Breast epithelium (tissue), 4 donors: ENCODE measurements around the gene SRSF2. TPM values are rescaled to one million over a fixed set of nuclear protein-coding genes. Genes with fewer than 3 reads are reported as not detected.
A peak's percentile ranks its signal among the peaks of the same experiment; 100 is the strongest.

Experiments
- DNase-seq, 2 donors: peaks; one replicate each; pipeline ENCODE4 v3.0.0-alpha.2; 2019; ENCODE audit warnings: low spot score in 2 of 2
- H3K27ac ChIP-seq, 2 donors: fragments of 200-600 bp; sonication (generic) in 1 of 2; one replicate each; pipeline ENCODE4 v1.5.1; 2016 to 2019; ENCODE audit warnings: mild to moderate bottlenecking in 1 of 2
- H3K27me3 ChIP-seq, 2 donors: fragments of 200-600 bp; sonication (generic) in 1 of 2; one replicate each; pipeline versions ENCODE4 v1.5.1 to v1.6.0; 2017 to 2019; ENCODE audit warnings: control low read depth in 1 of 2, mild to moderate bottlenecking in 1 of 2
- H3K36me3 ChIP-seq: fragments of 200-600 bp; one replicate; pipeline ENCODE4 v1.5.1; 2019
- H3K4me1 ChIP-seq, 2 donors: fragments of 200-600 bp; sonication (generic); one replicate each; pipeline ENCODE4 v1.5.1; 2016 to 2019; ENCODE audit warnings: control low read depth in 1 of 2
- H3K4me3 ChIP-seq, 3 donors: fragments of 200-600 bp; sonication (generic); 1 replicate in 2 of 3; 2 replicates in 1 of 3; pipeline ENCODE4 v1.5.1; 2016 to 2019; ENCODE audit warnings: mild to moderate bottlenecking in 3 of 3, moderate library complexity in 2 of 3
- H3K9me3 ChIP-seq, 2 donors: fragments of 200-600 bp; sonication (generic) in 1 of 2; one replicate each; pipeline ENCODE4 v1.5.1; 2016 to 2019; ENCODE audit warnings: control low read depth in 1 of 2
- CTCF ChIP-seq, 3 donors: fragments of 450-650 bp; IDR thresholded peaks; one replicate each; pipeline ENCODE4 v1.5.1; 2016 to 2017; ENCODE audit warnings: antibody characterized with exemption in 3 of 3, mild to moderate bottlenecking in 3 of 3, moderate library complexity in 3 of 3
- POLR2A ChIP-seq: fragments of 450-650 bp; IDR thresholded peaks from one replicate; pipeline ENCODE4 v1.6.1; 2016; ENCODE audit warnings: antibody characterized with exemption, mild to moderate bottlenecking, moderate library complexity
- POLR2AphosphoS5 ChIP-seq, 3 donors: sonication (generic); formaldehyde crosslinking; IDR thresholded peaks; one replicate each; pipeline ENCODE4 v1.6.1; 2017; ENCODE audit warnings: antibody characterized with exemption in 3 of 3
- intact Hi-C: fragments of 100-400 bp; cut with DNase I; formaldehyde crosslinking; loops from one replicate; pipeline ENCODE4 v1.15.1; 2023; ENCODE audit warnings: low total_unique reads
- total RNA-seq, 3 donors: library from RNA; depleted of rRNA; stranded (reverse); fragments of >200 nt; gene quantifications; one replicate each; pipeline ENCODE4 v1.1.0, GENCODE V29; 2016

Gene SRSF2
- total RNA-seq, 3 donors from 2014 or later = 143 to 247 (median 244) TPM

GRCh38 chr17:76718516-76718915, 18.6 kb downstream of the SRSF2 start:
- TF ChIP-seq POLR2AphosphoS5 (IDR thresholded peaks at IDR 0.05) (no peak), POLR2A (no peak), CTCF (IDR thresholded peaks at IDR 0.05) (no peak)
- H3K4me3 ChIP-seq = no peak overlapping the region
- H3K27me3 ChIP-seq = no peaks in the 10 kb centered on the region
- no peaks in the 10 kb centered on the region for H3K4me1 ChIP-seq
- no peak for DNase-seq
- H3K27ac ChIP-seq = no peak overlapping the region
- H3K9me3 ChIP-seq = no peaks in the 10 kb centered on the region
- intact Hi-C loops = no loop called here
- H3K36me3 ChIP-seq = peaks cover 13% of the 10 kb centered on the region

- no peaks in the 10 kb centered on the region for H3K4me1 ChIP-seq
- H3K27ac ChIP-seq = peak overlapping the region; percentile 67 to 73
- TF ChIP-seq POLR2AphosphoS5 (IDR thresholded peaks at IDR 0.05) = no peak
- TF ChIP-seq POLR2A = no peak
- TF ChIP-seq CTCF (IDR thresholded peaks at IDR 0.05) = no peak
- no peak for DNase-seq
- H3K4me3 ChIP-seq = no peak overlapping the region
- no peaks in the 10 kb centered on the region for H3K27me3 ChIP-seq
- H3K9me3 ChIP-seq = no peaks in the 10 kb centered on the region
- intact Hi-C loops = no loop called here
- H3K36me3 ChIP-seq = peaks cover 13% of the 10 kb centered on the region
Measured at GRCh38 chr17:76716839-76717215, 20.3 kb downstream of the SRSF2 start.

GRCh38 chr17:76716146-76716838, 20.8 kb downstream of the SRSF2 start:
- H3K9me3 ChIP-seq = no peaks in the 10 kb centered on the region
- no peak overlapping the region for H3K4me3 ChIP-seq
- no peak for TF ChIP-seq CTCF (IDR thresholded peaks at IDR 0.05)
- TF ChIP-seq POLR2AphosphoS5 (IDR thresholded peaks at IDR 0.05) = peak in 1 of 3 donors; percentile 61
- DNase-seq = peak in 1 of 2 donors; percentile 70
- H3K4me1 ChIP-seq = no peaks in the 10 kb centered on the region
- H3K27ac ChIP-seq = peak overlapping the region; percentile 67 to 73
- peaks cover 13% of the 10 kb centered on the region for H3K36me3 ChIP-seq
- intact Hi-C loops = no loop called here
- no peaks in the 10 kb centered on the region for H3K27me3 ChIP-seq

GRCh38 chr17:76715496-76715830, 21.7 kb downstream of the SRSF2 start:
- H3K27ac ChIP-seq = peak overlapping the region; percentile 27 to 36
- intact Hi-C loops = no loop called here
- H3K36me3 ChIP-seq = peaks cover 10% of the 10 kb centered on the region
- no peaks in the 10 kb centered on the region for H3K4me1 ChIP-seq
- no peaks in the 10 kb centered on the region for H3K9me3 ChIP-seq
- H3K4me3 ChIP-seq = no peak overlapping the region
- no peak for DNase-seq
- no peaks in the 10 kb centered on the region for H3K27me3 ChIP-seq
- TF ChIP-seq CTCF (IDR thresholded peaks at IDR 0.05) = no peak
- no peak for TF ChIP-seq POLR2A
- TF ChIP-seq POLR2AphosphoS5 (IDR thresholded peaks at IDR 0.05) = no peak

GRCh38 chr17:76714822-76715495, 22.2 kb downstream of the SRSF2 start:
- peak overlapping the region; percentile 27 to 36 for H3K27ac ChIP-seq
- no peaks in the 10 kb centered on the region for H3K4me1 ChIP-seq
- TF ChIP-seq POLR2A = no peak
- TF ChIP-seq POLR2AphosphoS5 (IDR thresholded peaks at IDR 0.05) = no peak
- TF ChIP-seq CTCF (IDR thresholded peaks at IDR 0.05) = peak; percentile 55 to 73 (median 73)
- intact Hi-C loops = no loop called here
- no peak overlapping the region for H3K4me3 ChIP-seq
- no peak for DNase-seq
- H3K27me3 ChIP-seq = no peaks in the 10 kb centered on the region
- H3K36me3 ChIP-seq = peaks cover 8% of the 10 kb centered on the region
- H3K9me3 ChIP-seq = no peaks in the 10 kb centered on the region
